Caki2 (cell line): ENCODE measurements around the gene THTPA. TPM values are rescaled to one million over a fixed set of nuclear protein-coding genes. Genes with fewer than 3 reads are reported as not detected.
"Not testable (repeated sequence)": the region's sequence is repeated elsewhere in the genome, so short reads cannot be mapped to it uniquely, and the experiment has no call there.

ENCODE experiments used
- DNase-seq: peaks from one replicate; pipeline ENCODE4 v3.0.0-alpha.2; 2015; ENCODE audit warnings: low read depth
- in situ Hi-C: cut with HindIII; loops from 2 replicates; pipeline ENCODE4 v1.10.0; 2016; ENCODE audit warnings: low sequenced_read_pairs, low pct_unique_long_range_greater_than_20kb, mixed read lengths
- total RNA-seq: library from RNA; depleted of rRNA; stranded (reverse); fragments of >200 nt; shearing (Covaris generic); gene quantifications from 2 replicates; pipeline ENCODE4 v1.2.3, GENCODE V29; 2014; ENCODE audit warnings: low replicate concordance

Gene THTPA
- total RNA-seq, 1 experiment from 2014 or later = 14.7 TPM

- in situ Hi-C loops = no loop called here
- DNase-seq = no peak
These were observed 17.4 kb downstream of the THTPA start for GRCh38 chr14:23573384-23574015.

GRCh38 chr14:23577004-23577681 is 21.1 kb downstream of the THTPA start:
- in situ Hi-C loops = no loop called here
- no peak for DNase-seq

- in situ Hi-C loops = no loop called here
- DNase-seq = no peak
These were observed 21.8 kb downstream of the THTPA start for GRCh38 chr14:23577710-23578392.

- DNase-seq = no peak
- in situ Hi-C loops = no loop called here
These were observed 22.7 kb downstream of the THTPA start, which contains the start of gene JPH4 for GRCh38 chr14:23578560-23579310. TSS of gene JPH4 (minus strand) at chr14:23578790. CDS start at chr14:23577453, 1,337 bp downstream.

- in situ Hi-C loops = no loop called here
- no peak for DNase-seq
These were observed 23.2 kb downstream of the THTPA start for GRCh38 chr14:23579311-23579630.

GRCh38 chr14:23579739-23580138 is 23.7 kb downstream of the THTPA start:
- in situ Hi-C loops = no loop called here
- no peak for DNase-seq

GRCh38 chr14:23580152-23580926 is 24.3 kb downstream of the THTPA start:
- in situ Hi-C loops = no loop called here

GRCh38 chr14:23580948-23581281 is 24.8 kb downstream of the THTPA start:
- in situ Hi-C loops = no loop called here
- DNase-seq = no peak

More at GRCh38 chr14:23580152-23580926, 24.3 kb downstream of the THTPA start:
- DNase-seq = no peak

GRCh38 chr14:23582906-23583760 is 27.1 kb downstream of the THTPA start:
- DNase-seq = no peak
- in situ Hi-C loops = no loop called here

GRCh38 chr14:23583761-23584526 is 27.9 kb downstream of the THTPA start:
- in situ Hi-C loops, DNase-seq: not testable (repeated sequence)

GRCh38 chr14:23584527-23585203 is 28.6 kb downstream of the THTPA start:
- in situ Hi-C loops, DNase-seq: not testable (repeated sequence)

- peak; percentile 77 for DNase-seq
- in situ Hi-C loops = no loop called here
These were observed 33.0 kb downstream of the THTPA start for GRCh38 chr14:23588884-23589598.

- no peak for DNase-seq
- in situ Hi-C loops = no loop called here
These were observed 33.5 kb downstream of the THTPA start for GRCh38 chr14:23589606-23590005.

- in situ Hi-C loops = no loop called here
- no peak for DNase-seq
These were observed 34.1 kb downstream of the THTPA start for GRCh38 chr14:23590198-23590597.

- in situ Hi-C loops, DNase-seq: not testable (repeated sequence)
These were observed 38.1 kb downstream of the THTPA start for GRCh38 chr14:23594191-23594590.

- in situ Hi-C loops = no loop called here
- no peak for DNase-seq
These were observed 44.2 kb downstream of the THTPA start for GRCh38 chr14:23600322-23600707.
